Measurements from ENCODE around the gene KRT2.
"Not testable (repeated sequence)": the region's sequence is repeated elsewhere in the genome, so short reads cannot be mapped to it uniquely, and the experiment has no call there.

KRT2 gene

GRCh38 chr12:52673713-52674432 is 21.9 kb upstream of the KRT2 start:
- H3K27me3 ChIP-seq (ENCODE audit: low read depth, low read length) = no peaks in the 10 kb centered on the region
- no peaks in the 10 kb centered on the region for H3K36me3 ChIP-seq (ENCODE audit: control insufficient read depth in 1 of 2, insufficient read depth in 2 of 2, low read length in 2 of 2)
- H3K27ac ChIP-seq (ENCODE audit: low read length) = no peak overlapping the region
- no peak overlapping the region for H3K4me3 ChIP-seq (ENCODE audit: low read depth in 1 of 2, low read length in 2 of 2)
- no peaks in the 10 kb centered on the region for H3K9me3 ChIP-seq (ENCODE audit: control insufficient read depth in 1 of 2, low read length in 2 of 2)
- peaks cover 0 to 6% of the 10 kb centered on the region in 2 donors for H3K4me1 ChIP-seq (ENCODE audit: control insufficient read depth in 1 of 2, insufficient read depth in 2 of 2, low read length in 2 of 2)

- H3K27me3 ChIP-seq (ENCODE audit: low read depth, low read length) = no peaks in the 10 kb centered on the region
- no peaks in the 10 kb centered on the region for H3K36me3 ChIP-seq (ENCODE audit: control insufficient read depth in 1 of 2, insufficient read depth in 2 of 2, low read length in 2 of 2)
- H3K4me3 ChIP-seq (ENCODE audit: low read depth in 1 of 2, low read length in 2 of 2) = no peak overlapping the region
- H3K9me3 ChIP-seq (ENCODE audit: control insufficient read depth in 1 of 2, low read length in 2 of 2) = no peaks in the 10 kb centered on the region
- peaks cover 0 to 6% of the 10 kb centered on the region in 2 donors for H3K4me1 ChIP-seq (ENCODE audit: control insufficient read depth in 1 of 2, insufficient read depth in 2 of 2, low read length in 2 of 2)
- H3K27ac ChIP-seq (ENCODE audit: low read length) = no peak overlapping the region
Measured at GRCh38 chr12:52673217-52673616, 21.2 kb upstream of the KRT2 start.

GRCh38 chr12:52672321-52672933 is 20.4 kb upstream of the KRT2 start:
- H3K36me3 ChIP-seq (ENCODE audit: control insufficient read depth in 1 of 2, insufficient read depth in 2 of 2, low read length in 2 of 2) = no peaks in the 10 kb centered on the region
- no peaks in the 10 kb centered on the region for H3K27me3 ChIP-seq (ENCODE audit: low read depth, low read length)
- peaks cover 0 to 6% of the 10 kb centered on the region in 2 donors for H3K4me1 ChIP-seq (ENCODE audit: control insufficient read depth in 1 of 2, insufficient read depth in 2 of 2, low read length in 2 of 2)
- no peaks in the 10 kb centered on the region for H3K9me3 ChIP-seq (ENCODE audit: control insufficient read depth in 1 of 2, low read length in 2 of 2)
- no peak overlapping the region for H3K4me3 ChIP-seq (ENCODE audit: low read depth in 1 of 2, low read length in 2 of 2)
- no peak overlapping the region for H3K27ac ChIP-seq (ENCODE audit: low read length)

DNA sequence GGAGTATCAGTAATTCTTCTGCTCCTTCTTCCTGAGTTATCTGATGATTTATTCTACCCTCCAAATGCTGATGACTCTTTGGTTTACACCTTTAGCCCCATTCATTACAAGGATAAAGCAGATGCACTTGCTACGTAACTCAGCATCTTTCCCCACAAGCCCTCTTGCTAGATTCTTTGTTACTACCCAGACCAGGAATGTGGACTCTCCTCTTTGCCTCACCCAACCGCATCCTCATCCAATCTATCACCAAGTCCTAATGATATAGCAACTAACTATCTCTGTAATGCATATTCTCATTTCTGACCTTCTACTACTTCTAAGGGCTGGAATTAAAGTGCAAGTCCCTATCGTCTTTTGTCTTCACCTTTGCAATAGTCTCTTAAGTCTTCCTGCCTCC is 18.9 kb upstream of the KRT2 start:
- no peak overlapping the region for H3K27ac ChIP-seq (ENCODE audit: low read length)
- H3K27me3 ChIP-seq (ENCODE audit: low read depth, low read length) = no peaks in the 10 kb centered on the region
- no peaks in the 10 kb centered on the region for H3K36me3 ChIP-seq (ENCODE audit: control insufficient read depth in 1 of 2, insufficient read depth in 2 of 2, low read length in 2 of 2)
- no peak overlapping the region for H3K4me3 ChIP-seq (ENCODE audit: low read depth in 1 of 2, low read length in 2 of 2)
- H3K4me1 ChIP-seq (ENCODE audit: control insufficient read depth in 1 of 2, insufficient read depth in 2 of 2, low read length in 2 of 2) = peaks cover 0 to 6% of the 10 kb centered on the region in 2 donors
- H3K9me3 ChIP-seq (ENCODE audit: control insufficient read depth in 1 of 2, low read length in 2 of 2) = no peaks in the 10 kb centered on the region

DNA sequence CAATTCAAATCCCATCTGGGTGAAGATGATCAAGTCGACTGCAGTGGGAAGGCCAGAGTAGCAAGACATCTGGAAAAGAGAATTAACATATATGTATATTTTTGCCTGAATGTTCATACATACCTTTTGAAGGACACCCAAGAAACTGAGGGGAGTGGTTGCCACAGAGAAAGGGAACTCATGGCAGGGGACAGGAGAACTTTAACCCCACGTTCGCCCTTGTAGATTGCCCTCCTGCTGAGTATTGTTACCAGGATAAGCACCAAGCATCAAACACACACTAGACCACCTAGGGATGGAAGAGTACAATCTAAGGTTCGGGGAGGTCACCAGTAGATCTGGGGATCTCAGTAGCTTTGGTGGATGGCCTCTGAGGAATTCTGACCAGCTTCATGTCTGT is 18.5 kb upstream of the KRT2 start:
- peaks cover 0 to 6% of the 10 kb centered on the region in 2 donors for H3K4me1 ChIP-seq (ENCODE audit: control insufficient read depth in 1 of 2, insufficient read depth in 2 of 2, low read length in 2 of 2)
- no peaks in the 10 kb centered on the region for H3K9me3 ChIP-seq (ENCODE audit: control insufficient read depth in 1 of 2, low read length in 2 of 2)
- H3K27ac ChIP-seq (ENCODE audit: low read length) = no peak overlapping the region

DNA sequence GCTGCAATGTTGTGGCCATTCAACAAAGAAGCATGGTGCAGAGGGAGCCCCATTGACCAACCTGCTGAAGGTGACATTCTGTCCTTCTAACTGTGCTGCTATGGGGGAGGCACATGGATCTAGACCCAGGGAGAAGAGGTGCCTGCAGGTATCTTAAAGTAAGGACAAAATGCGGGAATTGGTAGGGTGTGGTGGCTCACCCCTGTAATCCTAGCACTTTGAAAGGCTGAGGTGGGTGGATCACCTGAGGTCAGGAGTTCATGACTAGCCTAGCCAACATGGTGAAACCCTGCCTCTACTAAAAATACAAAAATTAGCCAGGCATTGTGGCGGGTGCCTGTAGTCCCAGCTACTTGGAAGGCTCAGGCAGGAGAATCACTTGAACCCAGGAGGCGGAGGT is 17.9 kb upstream of the KRT2 start:
- H3K9me3 ChIP-seq (ENCODE audit: control insufficient read depth in 1 of 2, low read length in 2 of 2); H3K36me3 ChIP-seq (ENCODE audit: control insufficient read depth in 1 of 2, insufficient read depth in 2 of 2, low read length in 2 of 2); H3K4me1 ChIP-seq (ENCODE audit: control insufficient read depth in 1 of 2, insufficient read depth in 2 of 2, low read length in 2 of 2); H3K27me3 ChIP-seq (ENCODE audit: low read depth, low read length); H3K27ac ChIP-seq (ENCODE audit: low read length); H3K4me3 ChIP-seq (ENCODE audit: low read depth in 1 of 2, low read length in 2 of 2): not testable (repeated sequence)

More for the DNA sequence above, 18.5 kb upstream of the KRT2 start:
- Histone ChIP-seq H3K36me3 (ENCODE audit: control insufficient read depth in 1 of 2, insufficient read depth in 2 of 2, low read length in 2 of 2) (no peaks in the 10 kb centered on the region), H3K27me3 (ENCODE audit: low read depth, low read length) (no peaks in the 10 kb centered on the region), H3K4me3 (ENCODE audit: low read depth in 1 of 2, low read length in 2 of 2) (no peak overlapping the region)

GRCh38 chr12:52669426-52669825 is 17.4 kb upstream of the KRT2 start:
- Histone ChIP-seq H3K27ac (ENCODE audit: low read length) (no peak overlapping the region), H3K4me3 (ENCODE audit: low read depth in 1 of 2, low read length in 2 of 2) (no peak overlapping the region), H3K36me3 (ENCODE audit: control insufficient read depth in 1 of 2, insufficient read depth in 2 of 2, low read length in 2 of 2) (no peaks in the 10 kb centered on the region), H3K27me3 (ENCODE audit: low read depth, low read length) (no peaks in the 10 kb centered on the region), H3K4me1 (ENCODE audit: control insufficient read depth in 1 of 2, insufficient read depth in 2 of 2, low read length in 2 of 2) (peaks cover 0 to 6% of the 10 kb centered on the region in 2 donors), H3K9me3 (ENCODE audit: control insufficient read depth in 1 of 2, low read length in 2 of 2) (no peaks in the 10 kb centered on the region)

GRCh38 chr12:52667931-52668330 is 15.9 kb upstream of the KRT2 start:
- H3K27ac ChIP-seq (ENCODE audit: low read length) = no peak overlapping the region
- H3K4me3 ChIP-seq (ENCODE audit: low read depth in 1 of 2, low read length in 2 of 2) = no peak overlapping the region

DNA sequence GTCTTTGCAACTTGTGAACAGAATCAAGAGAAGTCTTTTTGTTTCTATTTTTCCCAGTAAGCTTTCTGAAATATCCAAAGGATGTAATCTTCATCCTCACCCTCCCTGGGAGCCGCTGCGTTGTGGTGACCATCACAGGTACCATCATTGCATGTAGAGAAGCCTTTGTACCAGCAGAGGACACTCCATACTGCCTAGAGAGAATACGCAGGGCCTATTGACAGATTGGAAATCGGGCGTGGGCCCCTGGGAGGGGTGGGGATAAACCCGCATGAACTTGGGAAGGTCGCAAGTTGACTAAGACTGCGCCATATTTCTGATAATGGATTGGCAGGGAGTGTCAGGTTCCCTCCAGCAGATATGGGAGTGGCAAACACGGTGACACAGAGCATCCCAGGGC is 15.5 kb upstream of the KRT2 start:
- H3K27me3 ChIP-seq (ENCODE audit: low read depth, low read length) = no peaks in the 10 kb centered on the region
- no peaks in the 10 kb centered on the region for H3K36me3 ChIP-seq (ENCODE audit: control insufficient read depth in 1 of 2, insufficient read depth in 2 of 2, low read length in 2 of 2)
- H3K9me3 ChIP-seq (ENCODE audit: control insufficient read depth in 1 of 2, low read length in 2 of 2) = no peaks in the 10 kb centered on the region
- no peak overlapping the region for H3K4me3 ChIP-seq (ENCODE audit: low read depth in 1 of 2, low read length in 2 of 2)
- H3K4me1 ChIP-seq (ENCODE audit: control insufficient read depth in 1 of 2, insufficient read depth in 2 of 2, low read length in 2 of 2) = no peaks in the 10 kb centered on the region
- H3K27ac ChIP-seq (ENCODE audit: low read length) = no peak overlapping the region

More at GRCh38 chr12:52667931-52668330, 15.9 kb upstream of the KRT2 start:
- H3K4me1 ChIP-seq (ENCODE audit: control insufficient read depth in 1 of 2, insufficient read depth in 2 of 2, low read length in 2 of 2) = no peaks in the 10 kb centered on the region
- H3K9me3 ChIP-seq (ENCODE audit: control insufficient read depth in 1 of 2, low read length in 2 of 2) = no peaks in the 10 kb centered on the region
- no peaks in the 10 kb centered on the region for H3K27me3 ChIP-seq (ENCODE audit: low read depth, low read length)
- no peaks in the 10 kb centered on the region for H3K36me3 ChIP-seq (ENCODE audit: control insufficient read depth in 1 of 2, insufficient read depth in 2 of 2, low read length in 2 of 2)

DNA sequence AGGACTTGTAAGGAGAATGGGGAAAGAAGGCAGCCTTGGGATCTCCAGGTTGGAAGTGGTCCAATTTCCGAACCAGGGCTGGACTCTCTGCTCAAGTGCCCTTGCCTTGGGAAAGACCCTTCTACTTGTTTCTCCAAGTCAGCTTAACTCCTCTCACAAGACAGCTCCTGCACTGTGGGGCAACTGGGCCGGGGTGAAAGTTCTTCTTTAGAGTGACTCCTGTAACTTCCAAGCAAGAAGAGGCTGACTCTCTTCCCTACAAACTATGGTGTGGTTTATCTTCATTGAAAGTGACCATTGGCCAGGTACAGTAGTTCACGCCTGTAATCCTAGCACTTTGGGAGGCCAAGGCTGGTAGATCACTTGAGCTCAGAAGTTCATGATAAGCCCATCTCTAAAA is 14.5 kb upstream of the KRT2 start:
- H3K27me3 ChIP-seq (ENCODE audit: low read depth, low read length) = no peaks in the 10 kb centered on the region

DNA sequence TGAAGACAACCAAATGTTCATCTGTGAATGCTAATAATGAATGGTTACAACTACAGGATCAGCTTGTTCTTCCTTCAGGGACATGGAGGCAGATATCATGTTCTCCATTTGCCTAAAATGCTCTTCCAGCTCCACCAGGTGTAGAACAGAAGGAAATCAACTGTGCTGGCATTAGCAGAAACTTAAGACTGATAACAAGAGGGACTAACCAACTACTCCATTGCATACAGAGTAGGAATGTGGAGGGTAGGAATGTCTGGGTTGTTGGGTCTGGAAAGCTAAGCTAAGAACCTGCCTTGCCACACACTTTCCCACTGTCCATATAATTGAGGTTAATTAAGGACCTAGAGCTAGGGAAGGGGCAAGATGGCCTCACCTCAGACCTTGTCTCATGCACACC is 11.4 kb upstream of the KRT2 start:
- no peaks in the 10 kb centered on the region for H3K4me1 ChIP-seq (ENCODE audit: control insufficient read depth in 1 of 2, insufficient read depth in 2 of 2, low read length in 2 of 2)
- H3K36me3 ChIP-seq (ENCODE audit: control insufficient read depth in 1 of 2, insufficient read depth in 2 of 2, low read length in 2 of 2) = no peaks in the 10 kb centered on the region
- no peaks in the 10 kb centered on the region for H3K9me3 ChIP-seq (ENCODE audit: control insufficient read depth in 1 of 2, low read length in 2 of 2)
- no peak overlapping the region for H3K27ac ChIP-seq (ENCODE audit: low read length)
- H3K27me3 ChIP-seq (ENCODE audit: low read depth, low read length) = no peaks in the 10 kb centered on the region
- H3K4me3 ChIP-seq (ENCODE audit: low read depth in 1 of 2, low read length in 2 of 2) = no peak overlapping the region

More for the DNA sequence above, 14.5 kb upstream of the KRT2 start:
- Histone ChIP-seq H3K36me3 (ENCODE audit: control insufficient read depth in 1 of 2, insufficient read depth in 2 of 2, low read length in 2 of 2) (no peaks in the 10 kb centered on the region), H3K9me3 (ENCODE audit: control insufficient read depth in 1 of 2, low read length in 2 of 2) (no peaks in the 10 kb centered on the region), H3K4me1 (ENCODE audit: control insufficient read depth in 1 of 2, insufficient read depth in 2 of 2, low read length in 2 of 2) (no peaks in the 10 kb centered on the region), H3K4me3 (ENCODE audit: low read depth in 1 of 2, low read length in 2 of 2) (no peak overlapping the region), H3K27ac (ENCODE audit: low read length) (no peak overlapping the region)

DNA sequence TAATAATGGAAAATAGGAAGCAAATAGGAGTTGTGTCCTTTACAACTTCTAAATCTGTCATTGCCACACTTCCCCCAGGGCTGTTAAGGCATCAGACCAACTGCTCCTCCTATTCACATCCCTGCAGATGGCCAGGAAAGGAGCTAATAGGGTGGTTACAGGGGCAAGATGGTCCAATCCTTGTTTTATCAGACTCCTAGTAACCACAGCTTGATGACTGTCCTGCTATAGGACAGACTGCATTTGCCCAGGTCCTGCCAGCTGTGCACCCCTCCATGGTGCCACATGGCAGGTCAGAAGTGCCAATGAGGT is 10.9 kb upstream of the KRT2 start:
- H3K4me1 ChIP-seq (ENCODE audit: control insufficient read depth in 1 of 2, insufficient read depth in 2 of 2, low read length in 2 of 2) = no peaks in the 10 kb centered on the region
- no peaks in the 10 kb centered on the region for H3K9me3 ChIP-seq (ENCODE audit: control insufficient read depth in 1 of 2, low read length in 2 of 2)
- no peaks in the 10 kb centered on the region for H3K27me3 ChIP-seq (ENCODE audit: low read depth, low read length)
- no peaks in the 10 kb centered on the region for H3K36me3 ChIP-seq (ENCODE audit: control insufficient read depth in 1 of 2, insufficient read depth in 2 of 2, low read length in 2 of 2)
- no peak overlapping the region for H3K4me3 ChIP-seq (ENCODE audit: low read depth in 1 of 2, low read length in 2 of 2)
- H3K27ac ChIP-seq (ENCODE audit: low read length) = no peak overlapping the region

All from muscle layer of duodenum (tissue), 2 donors.